Prostate gland (tissue), 2 donors: ENCODE results near the gene GPR142.

Experiments
- POLR2A ChIP-seq: fragments of 450-650 bp; IDR thresholded peaks from one replicate; pipeline ENCODE4 v1.6.1; 2016; ENCODE audit warnings: antibody characterized with exemption, mild to moderate bottlenecking
- POLR2AphosphoS5 ChIP-seq: sonication (generic); formaldehyde crosslinking; IDR thresholded peaks from one replicate; pipeline ENCODE4 v1.6.1; 2017; ENCODE audit warnings: antibody characterized with exemption
- TF ChIP-seq, protein P1 (sequence below), 4 experiments: fragments of 200-600 bp in 2 of 4; fragments of 450-650 bp in 2 of 4; sonication (generic) in 2 of 4; IDR thresholded peaks; 1 replicate in 3 of 4; 2 replicates in 1 of 4; pipeline ENCODE4 v1.5.1; 2016 to 2019; ENCODE audit warnings: antibody characterized with exemption in 4 of 4, mild to moderate bottlenecking in 2 of 4, moderate library complexity in 2 of 4

- TF ChIP-seq, protein P1, sequence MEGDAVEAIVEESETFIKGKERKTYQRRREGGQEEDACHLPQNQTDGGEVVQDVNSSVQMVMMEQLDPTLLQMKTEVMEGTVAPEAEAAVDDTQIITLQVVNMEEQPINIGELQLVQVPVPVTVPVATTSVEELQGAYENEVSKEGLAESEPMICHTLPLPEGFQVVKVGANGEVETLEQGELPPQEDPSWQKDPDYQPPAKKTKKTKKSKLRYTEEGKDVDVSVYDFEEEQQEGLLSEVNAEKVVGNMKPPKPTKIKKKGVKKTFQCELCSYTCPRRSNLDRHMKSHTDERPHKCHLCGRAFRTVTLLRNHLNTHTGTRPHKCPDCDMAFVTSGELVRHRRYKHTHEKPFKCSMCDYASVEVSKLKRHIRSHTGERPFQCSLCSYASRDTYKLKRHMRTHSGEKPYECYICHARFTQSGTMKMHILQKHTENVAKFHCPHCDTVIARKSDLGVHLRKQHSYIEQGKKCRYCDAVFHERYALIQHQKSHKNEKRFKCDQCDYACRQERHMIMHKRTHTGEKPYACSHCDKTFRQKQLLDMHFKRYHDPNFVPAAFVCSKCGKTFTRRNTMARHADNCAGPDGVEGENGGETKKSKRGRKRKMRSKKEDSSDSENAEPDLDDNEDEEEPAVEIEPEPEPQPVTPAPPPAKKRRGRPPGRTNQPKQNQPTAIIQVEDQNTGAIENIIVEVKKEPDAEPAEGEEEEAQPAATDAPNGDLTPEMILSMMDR (IDR thresholded peaks at IDR 0.05) = no peak
- TF ChIP-seq POLR2AphosphoS5 (no peak), POLR2A (no peak)
Measured at GRCh38 chr17:74414510-74414909, 47.2 kb downstream of the GPR142 start.
